ENCODE results near the gene MAN1C1. TPM values are rescaled to one million over a fixed set of nuclear protein-coding genes. Genes with fewer than 3 reads are reported as not detected.

The MAN1C1 gene
- total and polyA plus RNA-seq, 9 of the 15 experiments (the other 6 are each of a cell fraction or from before 2014, with no cell fraction given): 0.04 to 0.44 (median 0.10) TPM; not detected in 3

- TF ChIP-seq USF2 (CRISPR knock-in tag; IDR thresholded peaks at IDR 0.05) (peak; percentile 89), CTCF (IDR thresholded peaks at IDR 0.05 in 2 of 3, conservative IDR thresholded peaks at IDR 0.05 in 1 of 3; ENCODE audit: insufficient read depth in 2 of 3, low read depth in 1 of 3, low read length in 3 of 3) (peak; percentile 76 to 82 (median 79)), L3MBTL2 (IDR thresholded peaks at IDR 0.05) (no peak), BDP1 (IDR thresholded peaks at IDR 0.05; ENCODE audit: insufficient read depth, insufficient read length) (no peak), ARNT (IDR thresholded peaks at IDR 0.05) (no peak), ZNF165 (CRISPR knock-in tag; IDR thresholded peaks at IDR 0.05; ENCODE audit: borderline replicate concordance) (no peak), XRCC4 (IDR thresholded peaks at IDR 0.05; ENCODE audit: extremely low read depth, insufficient read depth, insufficient read length) (no peak), ARID4B (CRISPR knock-in tag; IDR thresholded peaks at IDR 0.05) (no peak), PHB (CRISPR knock-in tag; IDR thresholded peaks at IDR 0.05) (no peak), PKNOX1 (IDR thresholded peaks at IDR 0.05) (peak; percentile 86), HOXB6 (CRISPR knock-in tag; IDR thresholded peaks at IDR 0.05; ENCODE audit: borderline replicate concordance) (no peak), HCFC1 (IDR thresholded peaks at IDR 0.05; ENCODE audit: low read depth, low read length) (no peak), ELF2 (CRISPR knock-in tag; IDR thresholded peaks at IDR 0.05) (no peak), U2AF1 (optimal IDR thresholded peaks at IDR 0.05; ENCODE audit: low read depth, low read length) (no peak), SMARCA4 (IDR thresholded peaks at IDR 0.05) (no peak), STAT6 (CRISPR knock-in tag; IDR thresholded peaks at IDR 0.05) (no peak)
Observed at GRCh38 chr1:25608488-25609178, 8.0 kb upstream of the MAN1C1 start (continued).
